Ectodermal cell (in vitro differentiated cells): ENCODE measurements around the gene IL3RA.

ENCODE experiments used
- H3K27ac ChIP-seq: 2 replicates; pipeline ENCODE4 v1.7.0; 2013; ENCODE audit warnings: mild to moderate bottlenecking, low read depth, low read length; ENCODE audit not compliant: insufficient read depth, poor library complexity, severe bottlenecking
- H3K27me3 ChIP-seq: 2 replicates; pipeline ENCODE4 v1.7.0; 2013; ENCODE audit warnings: mild to moderate bottlenecking, low read length; ENCODE audit not compliant: insufficient read depth, control insufficient read depth, poor library complexity, severe bottlenecking
- H3K36me3 ChIP-seq: one replicate; pipeline ENCODE4 v1.7.0; 2013; ENCODE audit warnings: low read length; ENCODE audit not compliant: control insufficient read depth, insufficient read depth
- H3K4me1 ChIP-seq: one replicate; pipeline ENCODE4 v1.7.0; 2013; ENCODE audit warnings: low read length; ENCODE audit not compliant: control insufficient read depth, insufficient read depth
- H3K4me3 ChIP-seq: 2 replicates; pipeline ENCODE4 v1.7.0; 2013; ENCODE audit warnings: low read depth, low read length, control low read depth; ENCODE audit not compliant: insufficient read depth
- H3K9me3 ChIP-seq: 2 replicates; pipeline ENCODE4 v1.7.0; 2013; ENCODE audit warnings: mild to moderate bottlenecking, low read length, moderate library complexity; ENCODE audit not compliant: control insufficient read depth
- WGBS, 2 experiments: methylation state at CpG; one replicate each; pipeline ENCODE4 v1.1.7; 2013; ENCODE audit warnings: missing lambda C conversion rate in 2 of 2; 5-methylcytosine and 5-hydroxymethylcytosine counted together

Gene IL3RA

DNA sequence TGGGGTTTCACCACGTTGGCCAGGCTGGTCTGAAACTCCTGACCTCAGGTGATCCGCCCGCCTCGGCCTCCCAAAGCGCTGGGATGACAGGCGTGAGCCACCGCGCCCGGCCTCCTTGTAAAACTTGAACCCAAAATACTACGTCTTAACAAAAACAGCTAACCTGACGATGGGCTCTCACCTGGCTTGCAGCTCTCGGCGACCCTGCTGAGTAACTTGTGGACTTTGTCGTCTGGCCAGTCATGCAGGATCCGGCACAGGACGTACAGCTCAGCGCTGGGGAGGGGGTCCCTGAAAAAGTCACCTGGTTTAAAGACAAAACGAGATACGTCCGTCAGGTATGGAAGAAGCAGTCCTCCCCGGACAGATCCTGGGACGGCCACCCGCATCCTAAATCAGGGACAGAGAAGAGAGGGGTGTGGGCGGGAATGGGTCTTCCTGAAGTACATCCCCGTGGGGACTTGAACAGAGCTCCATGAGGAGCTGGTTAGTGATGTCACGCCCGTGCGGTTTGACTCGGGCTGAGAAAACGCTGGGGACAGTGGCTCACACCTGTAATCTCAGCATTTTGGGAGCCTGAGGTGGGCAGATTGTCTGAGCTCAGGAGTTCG, 76.1 kb downstream of the IL3RA start:
- Histone ChIP-seq H3K4me1 (no peaks in the 10 kb centered on the region), H3K4me3 (no peak overlapping the region), H3K36me3 (peaks cover 26% of the 10 kb centered on the region), H3K27ac (no peak overlapping the region), H3K9me3 (no peaks in the 10 kb centered on the region), H3K27me3 (no peaks in the 10 kb centered on the region)
- 91 to 92% methylated on average over 31 of the region's 31 CpGs for whole genome bisulfite sequencing, 2 experiments

DNA sequence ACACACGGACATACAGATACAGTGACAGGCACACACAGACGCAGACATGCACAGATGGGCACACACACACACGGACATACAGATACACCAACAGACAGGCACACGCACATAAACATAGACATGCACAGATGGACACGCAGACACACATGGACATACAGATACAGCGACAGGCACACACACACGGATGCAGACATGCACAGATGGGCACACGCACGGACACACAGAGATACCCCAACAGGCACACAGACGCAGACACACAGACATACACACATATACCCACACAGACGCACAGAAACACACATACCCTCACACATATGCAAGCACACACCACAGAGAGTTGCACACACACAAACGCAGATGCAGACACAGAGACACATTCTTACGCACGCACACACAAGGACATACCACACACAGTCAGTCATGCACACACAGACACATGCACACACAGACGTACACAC, 79.8 kb downstream of the IL3RA start:
- Histone ChIP-seq H3K27me3 (no peaks in the 10 kb centered on the region), H3K4me1 (peaks cover 5% of the 10 kb centered on the region), H3K27ac (no peak overlapping the region), H3K4me3 (no peak overlapping the region), H3K9me3 (no peaks in the 10 kb centered on the region), H3K36me3 (peaks cover 39% of the 10 kb centered on the region)
- 72 to 73% methylated on average over 15 of the region's 15 CpGs for WGBS, 2 experiments

DNA sequence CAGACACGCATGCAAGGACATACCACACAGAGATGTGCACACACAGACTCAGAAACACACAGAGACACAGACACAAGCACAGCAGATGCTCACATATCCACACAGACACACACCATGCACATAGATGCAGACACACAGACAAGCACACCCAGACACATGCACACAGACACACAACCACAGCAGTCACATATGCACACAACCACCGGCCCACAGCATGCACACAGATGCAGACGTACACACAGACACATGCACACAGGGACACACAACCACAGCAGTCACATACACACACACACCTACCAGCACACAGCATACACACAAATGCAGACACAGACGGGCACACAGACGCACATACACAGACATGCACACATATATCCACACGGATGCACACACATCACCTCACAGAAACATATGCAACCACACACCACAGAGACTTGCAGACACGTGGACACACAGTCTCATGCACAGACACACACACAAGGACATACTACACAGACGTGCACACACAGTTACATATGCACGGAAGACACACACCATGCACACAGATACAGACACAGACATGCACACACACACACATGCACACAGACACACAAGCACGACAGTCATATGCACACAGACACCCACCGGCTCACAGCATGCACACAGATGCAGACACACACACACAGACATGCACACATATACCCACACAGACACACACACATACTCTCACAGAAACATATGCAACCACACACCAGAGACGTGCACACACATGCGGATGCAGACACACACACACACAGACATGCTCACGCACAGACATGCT, 80.6 kb downstream of the IL3RA start:
- H3K4me1 ChIP-seq: peaks cover 5% of the 10 kb centered on the region
- WGBS, 2 experiments: 67 to 69% methylated on average over 14 of the region's 14 CpGs
- no peak overlapping the region for H3K4me3 ChIP-seq
- H3K27ac ChIP-seq: no peak overlapping the region
- no peaks in the 10 kb centered on the region for H3K27me3 ChIP-seq
- H3K9me3 ChIP-seq: no peaks in the 10 kb centered on the region
- H3K36me3 ChIP-seq: peaks cover 47% of the 10 kb centered on the region

DNA sequence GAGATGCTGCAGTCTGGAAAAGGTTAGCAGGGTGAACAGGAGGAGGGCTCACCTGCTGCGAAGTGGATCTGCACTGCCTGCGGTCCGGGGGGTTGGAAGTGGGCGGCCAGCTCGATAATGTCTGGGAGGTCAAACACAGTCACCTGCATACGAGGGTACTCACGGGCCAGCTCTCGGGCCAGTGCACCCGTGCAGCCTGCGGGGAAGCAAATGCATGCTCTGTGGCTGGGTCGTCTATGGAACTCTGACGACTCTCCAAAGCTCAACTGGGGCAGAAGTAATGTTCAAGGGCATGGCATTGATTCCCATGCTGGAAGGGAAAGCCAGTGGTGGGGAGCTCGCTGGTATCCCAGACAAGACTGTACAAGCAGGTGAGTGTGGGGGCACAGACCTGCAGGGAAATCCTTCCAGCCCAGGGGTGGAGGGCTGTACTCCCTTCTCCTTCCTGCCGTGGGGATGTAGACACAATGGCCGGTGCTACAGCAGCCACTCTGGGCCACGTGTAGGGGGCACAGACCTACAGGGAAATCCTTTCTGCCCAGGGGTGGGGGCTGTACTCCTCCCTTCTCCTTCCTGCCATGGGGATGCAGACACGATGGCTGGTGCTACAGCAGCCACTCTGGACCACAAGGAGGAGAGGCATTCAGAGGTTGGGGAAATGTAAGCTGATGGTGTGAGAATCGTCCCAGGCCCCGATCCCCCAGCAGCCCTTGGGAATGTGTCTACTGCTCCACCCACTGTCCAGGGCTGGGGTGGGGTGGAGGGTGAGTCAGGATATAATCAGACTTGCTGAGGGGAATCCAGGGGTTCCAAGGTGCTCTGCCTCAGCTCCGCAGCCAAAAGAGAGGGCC, 81.6 kb downstream of the IL3RA start:
- H3K27ac ChIP-seq: no peak overlapping the region
- H3K4me1 ChIP-seq: peaks cover 5% of the 10 kb centered on the region
- no peaks in the 10 kb centered on the region for H3K27me3 ChIP-seq
- peaks cover 52% of the 10 kb centered on the region for H3K36me3 ChIP-seq
- H3K4me3 ChIP-seq: no peak overlapping the region
- H3K9me3 ChIP-seq: no peaks in the 10 kb centered on the region
- WGBS, 2 experiments: 92% methylated on average over 20 of the region's 20 CpGs

DNA sequence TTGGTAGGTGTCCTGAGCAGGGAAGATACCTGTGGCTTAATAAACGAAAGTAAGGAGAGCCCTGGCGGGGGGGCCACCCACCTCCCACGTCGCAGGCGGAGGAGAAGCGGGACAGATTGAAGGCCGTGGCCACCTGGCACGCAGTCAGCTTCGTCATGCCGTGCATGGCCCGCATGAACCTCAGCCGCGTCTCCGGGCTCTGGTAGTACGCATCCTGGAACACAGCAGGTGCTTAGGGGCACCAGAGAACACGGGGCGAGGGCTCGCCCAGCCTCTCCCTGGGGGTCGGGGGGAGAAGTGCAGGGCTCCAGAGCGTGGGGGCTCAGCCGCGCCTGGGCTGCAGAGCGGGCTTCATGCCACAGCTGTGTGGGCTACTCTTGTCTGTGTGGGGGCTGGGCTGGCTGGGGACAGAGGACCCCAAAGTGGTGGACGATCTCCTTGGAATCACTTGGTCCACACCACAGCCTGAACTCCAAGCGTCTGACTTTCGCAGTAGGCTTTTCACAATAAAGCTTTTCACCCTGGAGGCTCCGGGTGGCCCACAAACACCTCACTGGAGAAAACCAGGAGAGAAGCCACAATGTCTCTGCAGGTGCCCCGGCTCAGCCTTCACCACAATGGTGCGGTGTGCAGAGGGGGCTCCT, 82.4 kb downstream of the IL3RA start:
- Histone ChIP-seq H3K4me1 (peaks cover 5% of the 10 kb centered on the region), H3K27ac (no peak overlapping the region), H3K4me3 (no peak overlapping the region), H3K27me3 (no peaks in the 10 kb centered on the region), H3K9me3 (no peaks in the 10 kb centered on the region), H3K36me3 (peaks cover 60% of the 10 kb centered on the region)
- WGBS, 2 experiments: 87 to 88% methylated on average over 29 of the region's 29 CpGs

DNA sequence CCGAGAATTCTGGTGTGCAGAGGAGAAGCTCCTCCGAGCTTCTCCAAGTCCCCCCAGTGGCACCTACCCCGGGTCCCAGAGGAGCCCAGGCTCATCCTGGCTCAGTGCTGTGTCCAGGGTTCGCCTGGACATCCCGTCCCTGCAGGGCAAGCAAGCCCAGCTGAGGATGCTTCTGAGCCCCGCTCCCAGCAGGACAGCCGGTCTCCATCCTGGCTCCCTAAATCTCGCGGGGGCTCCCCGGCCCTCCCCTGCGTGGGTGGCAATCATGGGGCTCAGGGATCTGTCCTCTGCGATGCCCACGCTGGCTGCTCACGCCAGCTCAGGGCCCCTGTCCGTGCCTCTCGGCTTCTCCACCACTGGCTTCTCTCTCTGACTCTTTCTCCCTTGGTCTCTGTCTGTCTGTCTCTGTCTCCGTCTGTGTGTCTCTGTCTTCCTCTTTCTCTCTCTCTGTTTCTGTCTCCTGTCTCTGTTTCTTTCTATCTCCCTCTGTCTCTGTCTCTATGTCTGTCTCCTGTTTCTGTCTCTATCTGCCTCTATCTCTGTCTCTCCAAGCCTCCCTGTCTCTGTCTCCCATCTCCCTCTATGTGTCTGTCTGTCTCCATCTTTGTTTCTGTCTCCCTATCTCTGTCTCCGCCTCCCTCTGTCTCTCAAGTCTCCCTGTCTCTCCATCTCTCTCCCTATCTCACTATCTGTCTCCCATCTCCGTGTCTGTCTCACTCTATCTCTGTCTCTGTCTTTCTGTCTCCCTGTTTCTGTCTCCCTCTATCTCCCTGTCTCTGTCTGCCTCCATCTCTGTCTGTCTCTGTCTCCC, 83.2 kb downstream of the IL3RA start:
- Histone ChIP-seq H3K4me3 (no peak overlapping the region), H3K36me3 (peaks cover 61% of the 10 kb centered on the region), H3K27ac (no peak overlapping the region), H3K4me1 (peaks cover 5% of the 10 kb centered on the region), H3K27me3 (no peaks in the 10 kb centered on the region), H3K9me3 (no peaks in the 10 kb centered on the region)
- WGBS, 2 experiments: 85 to 88% methylated on average over 19 of the region's 19 CpGs

DNA sequence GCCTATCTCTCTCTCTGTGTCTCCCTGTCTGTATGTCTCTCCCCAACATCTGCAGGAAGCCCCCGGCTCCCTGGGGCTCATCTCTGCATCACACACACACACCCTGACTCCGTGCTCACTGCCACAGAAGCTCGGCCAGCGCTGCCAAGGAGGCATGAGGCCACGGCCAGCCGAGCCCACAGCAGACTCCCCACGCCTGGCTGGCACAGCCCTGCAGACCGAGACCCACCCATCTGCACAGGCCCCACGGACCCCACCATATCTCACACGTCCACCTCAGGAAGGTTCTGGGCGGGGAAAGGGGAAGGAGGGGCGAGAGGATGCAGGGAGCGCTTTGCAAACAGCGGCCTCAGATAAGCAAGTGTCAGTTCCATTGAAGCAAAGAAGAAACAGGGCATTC, 83.8 kb downstream of the IL3RA start:
- Histone ChIP-seq H3K36me3 (peaks cover 67% of the 10 kb centered on the region), H3K27ac (no peak overlapping the region), H3K27me3 (no peaks in the 10 kb centered on the region), H3K4me3 (no peak overlapping the region), H3K4me1 (peaks cover 5% of the 10 kb centered on the region), H3K9me3 (no peaks in the 10 kb centered on the region)
- 87 to 88% methylated on average over 14 of the region's 14 CpGs for WGBS, 2 experiments

DNA sequence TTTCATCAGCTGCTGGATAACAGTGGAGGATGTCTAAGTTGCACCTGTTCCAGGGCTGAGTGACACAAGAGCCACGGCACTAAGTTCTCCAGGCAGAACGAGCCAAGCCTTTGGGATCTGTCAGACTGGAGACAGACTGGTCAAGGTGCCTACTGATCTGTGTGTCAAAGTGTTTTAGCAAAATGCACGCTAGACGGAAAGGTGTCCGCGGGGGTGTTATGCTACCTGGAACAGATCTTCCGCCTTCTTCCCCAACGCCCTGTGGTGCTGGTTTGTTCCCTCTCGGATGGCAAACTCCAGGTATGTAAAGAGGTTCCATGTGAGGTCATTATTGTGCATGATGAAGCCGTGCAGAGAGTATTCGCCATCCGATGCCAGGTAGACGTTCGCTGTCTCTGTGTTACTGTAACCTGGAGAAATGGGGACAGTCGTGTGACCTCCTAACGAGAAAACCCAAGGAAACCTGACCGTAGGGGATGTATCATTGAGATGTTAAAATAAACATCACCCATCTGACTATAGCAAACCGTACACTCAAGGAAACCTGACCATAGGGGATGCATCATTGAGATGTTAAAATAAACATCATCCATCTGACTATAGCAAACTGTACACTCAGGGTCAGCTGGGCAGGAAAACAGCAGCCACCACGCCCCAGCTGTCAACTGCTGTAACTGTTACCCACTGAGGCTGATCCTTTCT, 85.0 kb downstream of the IL3RA start:
- H3K4me1 ChIP-seq: peaks cover 5% of the 10 kb centered on the region
- H3K27ac ChIP-seq: no peak overlapping the region
- peaks cover 66% of the 10 kb centered on the region for H3K36me3 ChIP-seq
- no peaks in the 10 kb centered on the region for H3K9me3 ChIP-seq
- WGBS, 2 experiments: 95 to 96% methylated on average over 19 of the region's 19 CpGs
- H3K4me3 ChIP-seq: no peak overlapping the region
- no peaks in the 10 kb centered on the region for H3K27me3 ChIP-seq

DNA sequence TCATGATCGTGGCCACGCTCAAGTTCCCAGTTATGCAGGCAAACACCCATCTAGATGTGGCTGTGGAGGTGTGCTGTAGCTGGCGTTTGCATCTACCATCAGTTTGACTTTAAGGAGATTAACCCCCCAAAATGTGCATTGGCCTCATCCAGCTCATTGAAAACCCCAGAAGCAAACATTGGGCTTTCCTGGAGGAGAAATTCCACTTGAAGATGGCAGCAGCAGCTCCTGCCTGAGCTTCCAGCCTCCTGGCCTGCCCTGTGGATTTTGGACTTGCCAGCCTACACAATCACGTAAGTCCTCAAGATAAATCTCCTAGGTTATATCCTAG, 85.5 kb downstream of the IL3RA start:
- Histone ChIP-seq H3K27ac (no peak overlapping the region), H3K9me3 (no peaks in the 10 kb centered on the region), H3K4me1 (peaks cover 5% of the 10 kb centered on the region), H3K4me3 (no peak overlapping the region), H3K36me3 (peaks cover 64% of the 10 kb centered on the region), H3K27me3 (no peaks in the 10 kb centered on the region)
- 97 to 98% methylated on average over 4 of the region's 4 CpGs for WGBS, 2 experiments
